Thyroid gland (tissue), 4 donors: ENCODE data around the gene RALGAPA1.

Experiments used
- POLR2A ChIP-seq, 2 donors: fragments of 450-650 bp; IDR thresholded peaks; one replicate each; pipeline ENCODE4 v1.6.1; 2017; ENCODE audit warnings: antibody characterized with exemption in 2 of 2, mild to moderate bottlenecking in 2 of 2, moderate library complexity in 1 of 2
- TF ChIP-seq, protein P1 (sequence below), 6 experiments: fragments of 200-600 bp in 3 of 6; fragments of 450-650 bp in 3 of 6; sonication (generic) in 3 of 6; IDR thresholded peaks; one replicate each; pipeline ENCODE4 v1.5.1; 2016 to 2019; ENCODE audit warnings: antibody characterized with exemption in 6 of 6, mild to moderate bottlenecking in 2 of 6, inconsistent platforms in 1 of 6, moderate library complexity in 1 of 6

GRCh38 chr14:35632676-35633075 is 176.4 kb downstream of the RALGAPA1 start:
- no peak for TF ChIP-seq POLR2A (IDR thresholded peaks at IDR 0.05)
- TF ChIP-seq, protein P1, sequence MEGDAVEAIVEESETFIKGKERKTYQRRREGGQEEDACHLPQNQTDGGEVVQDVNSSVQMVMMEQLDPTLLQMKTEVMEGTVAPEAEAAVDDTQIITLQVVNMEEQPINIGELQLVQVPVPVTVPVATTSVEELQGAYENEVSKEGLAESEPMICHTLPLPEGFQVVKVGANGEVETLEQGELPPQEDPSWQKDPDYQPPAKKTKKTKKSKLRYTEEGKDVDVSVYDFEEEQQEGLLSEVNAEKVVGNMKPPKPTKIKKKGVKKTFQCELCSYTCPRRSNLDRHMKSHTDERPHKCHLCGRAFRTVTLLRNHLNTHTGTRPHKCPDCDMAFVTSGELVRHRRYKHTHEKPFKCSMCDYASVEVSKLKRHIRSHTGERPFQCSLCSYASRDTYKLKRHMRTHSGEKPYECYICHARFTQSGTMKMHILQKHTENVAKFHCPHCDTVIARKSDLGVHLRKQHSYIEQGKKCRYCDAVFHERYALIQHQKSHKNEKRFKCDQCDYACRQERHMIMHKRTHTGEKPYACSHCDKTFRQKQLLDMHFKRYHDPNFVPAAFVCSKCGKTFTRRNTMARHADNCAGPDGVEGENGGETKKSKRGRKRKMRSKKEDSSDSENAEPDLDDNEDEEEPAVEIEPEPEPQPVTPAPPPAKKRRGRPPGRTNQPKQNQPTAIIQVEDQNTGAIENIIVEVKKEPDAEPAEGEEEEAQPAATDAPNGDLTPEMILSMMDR (IDR thresholded peaks at IDR 0.05) = no peak
